AG20443 (cell line): ENCODE data around the gene NBR1.
"Not testable (repeated sequence)": the region's sequence is repeated elsewhere in the genome, so short reads cannot be mapped to it uniquely, and the experiment has no call there.

Source experiments
- DNase-seq: peaks from one replicate; pipeline ENCODE4 v3.0.0; 2012; ENCODE audit warnings: low spot score, mixed read lengths

Gene NBR1

GRCh38 chr17:43170766-43171585 lies at the start of gene NBR1:
NBR1 (plus strand) TSS chr17:43171214; CDS start chr17:43175800, 4,586 bp downstream.
- peak; percentile 94 for DNase-seq

- peak; percentile 98 for DNase-seq
These were observed 45.7 kb upstream of the NBR1 start, which contains the start of gene BRCA1 for GRCh38 chr17:43125133-43125966. BRCA1 (minus strand) TSS chr17:43125364; CDS start chr17:43124096, 1,268 bp downstream.

- no peak for DNase-seq
These were observed 44.8 kb upstream of the NBR1 start for GRCh38 chr17:43125967-43126910.

- DNase-seq: no peak
These were observed 44.1 kb upstream of the NBR1 start for GRCh38 chr17:43126911-43127290.

GRCh38 chr17:43127333-43127876 lies 43.6 kb upstream of the NBR1 start:
- not testable (repeated sequence) for DNase-seq

- no peak for DNase-seq
These were observed 41.4 kb upstream of the NBR1 start for GRCh38 chr17:43129671-43130010.

GRCh38 chr17:43132117-43132516 lies 38.9 kb upstream of the NBR1 start:
- DNase-seq: no peak

- DNase-seq: not testable (repeated sequence)
These were observed 37.6 kb upstream of the NBR1 start for GRCh38 chr17:43133439-43133838.

GRCh38 chr17:43134774-43135453 lies 36.1 kb upstream of the NBR1 start:
- DNase-seq: no peak

GRCh38 chr17:43135454-43135819 lies 35.6 kb upstream of the NBR1 start:
- DNase-seq: no peak

- DNase-seq: not testable (repeated sequence)
These were observed 34.4 kb upstream of the NBR1 start for GRCh38 chr17:43136574-43136973.

GRCh38 chr17:43138531-43138930 lies 32.5 kb upstream of the NBR1 start:
- DNase-seq: not testable (repeated sequence)

GRCh38 chr17:43140396-43141332 lies 30.4 kb upstream of the NBR1 start:
- no peak for DNase-seq

GRCh38 chr17:43142153-43142552 lies 28.9 kb upstream of the NBR1 start:
- no peak for DNase-seq

GRCh38 chr17:43143201-43143600 lies 27.8 kb upstream of the NBR1 start:
- no peak for DNase-seq

- no peak for DNase-seq
These were observed 24.4 kb upstream of the NBR1 start for GRCh38 chr17:43146649-43147048.

- DNase-seq: no peak
These were observed 19.0 kb upstream of the NBR1 start for GRCh38 chr17:43151880-43152456.

GRCh38 chr17:43153197-43153835 lies 17.7 kb upstream of the NBR1 start:
- not testable (repeated sequence) for DNase-seq

GRCh38 chr17:43155666-43156065 lies 15.3 kb upstream of the NBR1 start:
- DNase-seq: no peak
